Endothelial cell of umbilical vein (primary cell): ENCODE data around the gene PKD1L1. TPM values are rescaled to one million over a fixed set of nuclear protein-coding genes. Genes with fewer than 3 reads are reported as not detected.
"Not testable (repeated sequence)": the region's sequence is repeated elsewhere in the genome, so short reads cannot be mapped to it uniquely, and the experiment has no call there.

ENCODE experiments used
- BruUV-seq: library from RNA; stranded (reverse); fragments of 400-500 nt; replicated peaks from 2 replicates; lab custom pipeline; 2021; lab: Mats Ljungman, UMichigan
- CTCF ChIA-PET: fragments of 300-600, 350-600 bp; sonication (Branson Sonifier 250); formaldehyde crosslinking; loops from one replicate; lab custom pipeline; 2021; ENCODE audit warnings: antibody characterized with exemption, inconsistent platforms; lab: Charles Lee
- POLR2A ChIA-PET: fragments of 300-600, 350-600 bp; sonication (Branson Sonifier 250); formaldehyde crosslinking; loops from one replicate; lab custom pipeline; 2021; ENCODE audit warnings: antibody characterized with exemption, inconsistent platforms; lab: Charles Lee
- DNase-seq: peaks from one replicate; pipeline ENCODE4 v3.0.0-alpha.2; 2011; ENCODE audit warnings: low read depth, low spot score
- FAIRE-seq: peaks from 2 replicates; lab custom pipeline; 2011; peaks lifted over from hg19 to GRCh38; lab: Jason Lieb, UNC
- H2AFZ ChIP-seq: 2 replicates; pipeline ENCODE4 v1.6.0; 2012; ENCODE audit warnings: low read depth, low read length, control low read depth, inconsistent platforms
- H3K27ac ChIP-seq: 2 replicates; pipeline ENCODE4 v1.5.1; 2011; ENCODE audit warnings: low read depth, mild to moderate bottlenecking, control low read depth, low read length, moderate library complexity; ENCODE audit not compliant: insufficient read depth
- H3K27me3 ChIP-seq, 2 experiments: 2 replicates each; pipeline versions ENCODE4 v1.6.0 to v1.6.1; 2011; ENCODE audit warnings: low read length in 2 of 2, mixed read lengths in 1 of 2; ENCODE audit not compliant: control insufficient read depth in 2 of 2, insufficient read depth in 2 of 2
- H3K36me3 ChIP-seq, 2 experiments: 2 replicates in 1 of 2; 3 replicates in 1 of 2; pipeline ENCODE4 v1.5.1; 2011; ENCODE audit warnings: low read length in 2 of 2, mild to moderate bottlenecking in 1 of 2, moderate library complexity in 1 of 2; ENCODE audit not compliant: control insufficient read depth in 2 of 2, insufficient read depth in 2 of 2; ENCODE audit errors: extremely low read depth in 1 of 2
- H3K4me1 ChIP-seq: 3 replicates; pipeline ENCODE4 v1.5.1; 2011; ENCODE audit warnings: mild to moderate bottlenecking, low read length; ENCODE audit not compliant: control insufficient read depth, insufficient read depth; ENCODE audit errors: extremely low read depth
- H3K4me2 ChIP-seq: 2 replicates; pipeline ENCODE4 v1.6.1; 2011; ENCODE audit warnings: low read length, control low read depth, mixed read lengths; ENCODE audit not compliant: insufficient read depth
- H3K4me3 ChIP-seq, 3 experiments: fragments of 200-600 bp in 1 of 3; sonication (generic), shearing (Covaris generic) in 1 of 3; replicated peaks in 1 of 3; 2 replicates each; pipeline ENCODE4 v1.5.1; 2011 to 2016; ENCODE audit warnings: control low read depth in 3 of 3, low read length in 3 of 3, mild to moderate bottlenecking in 2 of 3, inconsistent platforms in 1 of 3, low read depth in 1 of 3, moderate library complexity in 1 of 3; ENCODE audit not compliant: insufficient read depth in 1 of 3
- H3K79me2 ChIP-seq: 2 replicates; pipeline ENCODE4 v1.6.0; 2012; ENCODE audit warnings: low read length, inconsistent platforms; ENCODE audit not compliant: control insufficient read depth, insufficient read depth
- H3K9ac ChIP-seq: replicated peaks from 2 replicates; pipeline ENCODE3; 2011; ENCODE audit warnings: low read length, control low read depth; ENCODE audit not compliant: insufficient read depth; ENCODE audit errors: extremely low read depth
- H3K9me1 ChIP-seq: replicated peaks from 3 replicates; pipeline ENCODE4 v1.6.0; 2011; ENCODE audit warnings: mild to moderate bottlenecking, low read length; ENCODE audit not compliant: control insufficient read depth, insufficient read depth; ENCODE audit errors: extremely low read depth
- H3K9me3 ChIP-seq: replicated peaks from 2 replicates; pipeline ENCODE4 v1.5.1; 2012; ENCODE audit warnings: low read length, inconsistent platforms; ENCODE audit not compliant: control insufficient read depth, insufficient read depth
- H4K20me1 ChIP-seq: replicated peaks from 2 replicates; pipeline ENCODE3; 2011; ENCODE audit warnings: mild to moderate bottlenecking, low read length; ENCODE audit not compliant: control insufficient read depth, insufficient read depth; ENCODE audit errors: extremely low read depth
- CTCF ChIP-seq, 2 donors: IDR thresholded peaks; 1 replicate in 1 of 2; 2 replicates in 1 of 2; pipeline ENCODE4 v1.5.1; 2011; ENCODE audit warnings: low read length in 2 of 2, mild to moderate bottlenecking in 2 of 2, moderate library complexity in 2 of 2, control low read depth in 1 of 2, inconsistent platforms in 1 of 2, low read depth in 1 of 2; ENCODE audit not compliant: insufficient read depth in 1 of 2; ENCODE audit errors: extremely low read depth in 1 of 2
- EZH2 ChIP-seq: IDR thresholded peaks from 2 replicates; pipeline ENCODE4 v1.6.1; 2012; ENCODE audit warnings: borderline replicate concordance, low read depth, mild to moderate bottlenecking, moderate library complexity, low read length, inconsistent platforms; ENCODE audit not compliant: severe bottlenecking
- FOS ChIP-seq: IDR thresholded peaks from 2 replicates; pipeline ENCODE4 v1.6.1; 2011; ENCODE audit warnings: mild to moderate bottlenecking, low read length, moderate library complexity, borderline replicate concordance; ENCODE audit not compliant: insufficient read depth
- GATA2 ChIP-seq: IDR thresholded peaks from 2 replicates; pipeline ENCODE4 v1.7.0; 2011; ENCODE audit warnings: low read depth, mild to moderate bottlenecking, moderate library complexity, mixed read lengths, low read length; ENCODE audit not compliant: insufficient read length, insufficient read depth
- JUN ChIP-seq: IDR thresholded peaks from 2 replicates; pipeline ENCODE4 v1.6.1; 2011; ENCODE audit warnings: borderline replicate concordance, low read depth; ENCODE audit not compliant: insufficient read length, insufficient read depth
- MAX ChIP-seq: IDR thresholded peaks from 2 replicates; pipeline ENCODE4 v1.6.1; 2011; ENCODE audit not compliant: insufficient read depth, insufficient read length
- MYC ChIP-seq: IDR thresholded peaks from one replicate; pipeline ENCODE4 v1.6.1; 2011; ENCODE audit warnings: mild to moderate bottlenecking, low read depth, low read length
- POLR2A ChIP-seq: IDR thresholded peaks from 2 replicates; pipeline ENCODE4 v1.6.1; 2012; ENCODE audit warnings: low read depth, mild to moderate bottlenecking, control low read depth, low read length
- POLR2AphosphoS5 ChIP-seq: IDR thresholded peaks from 2 replicates; pipeline ENCODE4 v1.6.1; 2012; ENCODE audit warnings: low read depth, mild to moderate bottlenecking, control low read depth, low read length, moderate library complexity; ENCODE audit not compliant: insufficient read depth
- dilution Hi-C: fragments of 300-500 bp; cut with MboI; formaldehyde crosslinking; loops from one replicate; pipeline ENCODE4 v1.15.0; 2019; ENCODE audit warnings: low sequenced_read_pairs; ENCODE audit not compliant: extremely low pct_ligation_motif_present
- intact Hi-C: fragments of 100-400 bp; cut with micrococcal nuclease; formaldehyde crosslinking; loops from one replicate; pipeline ENCODE4 v1.10.0; 2022
- polyA plus RNA-seq, 4 experiments: library from polyadenylated mRNA; depleted of rRNA in 3 of 4; stranded (reverse) in 3 of 4; unstranded in 1 of 4; fragments of >200 nt; gene quantifications; 2 replicates each; pipeline versions ENCODE4 v1.2.1 to v1.2.3, GENCODE V29; 2011 to 2012; ENCODE audit warnings: missing spikeins in 1 of 4
- total RNA-seq: library from RNA; stranded (reverse); gene quantifications from 2 replicates; pipeline ENCODE4 v1.2.3, GENCODE V29; 2021

Gene PKD1L1
- total and polyA plus RNA-seq, 2 donors (not counting 3 experiments of a cell fraction or from before 2014, with no cell fraction given): 4.1 to 5.9 TPM

- H3K79me2 ChIP-seq: no peaks in the 10 kb centered on the region
- no peaks in the 10 kb centered on the region for H3K9me3 ChIP-seq
- H3K36me3 ChIP-seq: no peaks in the 10 kb centered on the region
- H3K4me2 ChIP-seq: no peak overlapping the region
- ChIA-PET POLR2A (no interaction called here), CTCF (no interaction called here)
- H2AFZ ChIP-seq: no peak overlapping the region
- no peaks in the 10 kb centered on the region for H3K9me1 ChIP-seq
- BruUV-seq: no TSS peak
- no peaks in the 10 kb centered on the region for H4K20me1 ChIP-seq
- no peak for DNase-seq
- no peak for FAIRE-seq
- H3K4me3 ChIP-seq: no peak overlapping the region
- no peak overlapping the region for H3K27ac ChIP-seq
- H3K27me3 ChIP-seq: no peaks in the 10 kb centered on the region
- intact Hi-C loops: no loop called here
- dilution Hi-C loops: no loop called here
- H3K4me1 ChIP-seq: no peaks in the 10 kb centered on the region
- TF ChIP-seq POLR2A (no peak), MAX (no peak), CTCF (IDR thresholded peaks at IDR 0.05; ENCODE audit: extremely low read depth in 1 of 2, insufficient read depth in 1 of 2, low read depth in 1 of 2, low read length in 2 of 2) (no peak), GATA2 (no peak), EZH2 (no peak), JUN (no peak), MYC (no peak), FOS (no peak), POLR2AphosphoS5 (no peak)
- no peak overlapping the region for H3K9ac ChIP-seq
Observed at GRCh38 chr7:47755248-47755647, 193.0 kb downstream of the PKD1L1 start.

- H3K79me2 ChIP-seq, H3K9ac ChIP-seq, POLR2A ChIA-PET: not testable (repeated sequence)
Observed at GRCh38 chr7:47751724-47752123, 196.5 kb downstream of the PKD1L1 start.

More at GRCh38 chr7:47751724-47752123, 196.5 kb downstream of the PKD1L1 start:
- H3K4me2 ChIP-seq, FAIRE-seq, dilution Hi-C loops, H3K27me3 ChIP-seq, H3K9me1 ChIP-seq, H2AFZ ChIP-seq, DNase-seq, H3K9me3 ChIP-seq, H3K36me3 ChIP-seq, H3K4me1 ChIP-seq, intact Hi-C loops, H3K4me3 ChIP-seq, BruUV-seq, H4K20me1 ChIP-seq, H3K27ac ChIP-seq: not testable (repeated sequence)
- CTCF ChIA-PET: interaction anchor here (1.1 kb wide), 1 partner anchor 14 kb away, joined by 3 read pairs; no protein-coding TSS in a partner anchor
